ENCODE data around the gene HOXA11.

HOXA11 gene

DNA sequence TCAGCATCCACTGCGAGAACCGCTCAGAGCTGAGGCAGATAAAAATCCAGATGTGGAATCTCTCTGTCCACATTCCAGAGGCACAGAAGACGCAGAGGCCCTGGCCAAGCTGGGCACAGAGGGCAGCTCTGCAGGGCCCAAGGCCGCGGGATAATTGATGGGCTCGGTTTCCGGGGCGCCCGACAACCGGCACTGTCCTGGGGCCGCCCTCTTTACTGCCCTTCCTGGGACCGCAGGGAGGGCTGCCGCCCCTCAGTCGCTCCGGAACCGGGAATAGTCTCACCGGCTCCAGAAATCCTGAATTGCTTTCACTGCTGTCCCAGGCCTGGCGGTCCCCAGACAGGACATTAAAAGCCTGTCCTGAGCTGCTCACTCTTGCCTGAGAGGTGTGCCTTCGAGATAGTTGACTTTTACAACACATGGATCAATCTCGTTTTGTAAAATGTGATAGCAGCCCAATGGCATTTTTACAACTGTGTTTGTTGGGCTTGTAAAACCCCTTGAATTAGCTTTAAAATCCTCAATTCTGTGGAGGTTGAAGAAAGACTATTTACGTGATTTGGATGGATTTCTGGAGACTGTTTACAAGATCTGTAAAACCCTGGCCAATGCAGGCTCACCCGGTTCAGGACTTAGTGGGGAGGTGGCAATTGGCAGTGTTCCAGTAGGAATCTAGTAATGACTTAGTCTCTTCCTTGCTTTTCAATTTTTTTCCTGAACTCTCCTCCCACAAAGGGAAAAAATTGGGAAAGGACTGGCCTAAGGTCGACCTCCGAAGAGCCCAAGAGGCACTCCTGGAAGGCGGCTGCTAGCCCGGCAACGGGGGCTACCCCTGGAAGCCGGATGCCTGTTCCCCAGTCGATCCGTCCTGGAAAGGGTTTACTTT lies 36.0 kb downstream of the HOXA11 start:
- FAIRE-seq (no peak), DNase-seq (ENCODE audit: insufficient read length, low spot score) (no peak)

DNA sequence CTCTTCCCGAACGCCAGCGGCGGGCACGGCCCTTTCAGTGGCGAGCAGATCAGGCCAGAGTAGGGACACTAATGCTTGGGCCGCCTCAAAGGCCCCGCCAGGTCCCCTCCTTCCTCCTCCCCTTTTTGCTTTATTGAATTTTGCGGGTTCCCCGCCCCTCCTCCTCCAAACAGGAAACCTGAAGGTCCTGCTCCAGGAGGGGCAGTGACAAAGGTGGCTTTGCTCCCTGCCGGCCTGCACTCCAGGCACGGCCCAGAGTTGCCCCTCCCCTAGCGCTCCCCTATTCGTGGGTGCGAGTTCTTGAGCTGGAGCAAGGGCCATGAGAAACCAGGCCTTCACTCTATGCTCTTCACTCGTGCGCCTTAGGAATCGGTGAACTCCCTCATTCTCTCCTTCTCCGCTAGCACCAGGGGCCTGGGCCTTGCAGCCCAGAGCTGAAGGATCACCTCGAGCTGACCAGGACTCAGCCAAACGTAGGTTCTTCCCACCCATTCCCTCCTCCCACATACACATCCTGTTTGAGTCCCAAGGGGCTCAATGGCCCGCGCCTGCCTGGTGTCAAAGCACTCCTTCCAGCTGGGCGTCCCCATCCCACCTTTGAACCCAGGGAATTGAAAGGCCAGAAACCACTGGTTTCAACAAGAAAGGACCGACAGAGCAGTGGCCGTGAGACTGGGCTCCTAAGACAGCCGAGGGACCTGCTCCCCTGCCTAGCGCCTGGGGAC lies 36.8 kb downstream of the HOXA11 start:
- FAIRE-seq, result no peak
- DNase-seq (ENCODE audit: insufficient read length, low spot score), result no peak

DNA sequence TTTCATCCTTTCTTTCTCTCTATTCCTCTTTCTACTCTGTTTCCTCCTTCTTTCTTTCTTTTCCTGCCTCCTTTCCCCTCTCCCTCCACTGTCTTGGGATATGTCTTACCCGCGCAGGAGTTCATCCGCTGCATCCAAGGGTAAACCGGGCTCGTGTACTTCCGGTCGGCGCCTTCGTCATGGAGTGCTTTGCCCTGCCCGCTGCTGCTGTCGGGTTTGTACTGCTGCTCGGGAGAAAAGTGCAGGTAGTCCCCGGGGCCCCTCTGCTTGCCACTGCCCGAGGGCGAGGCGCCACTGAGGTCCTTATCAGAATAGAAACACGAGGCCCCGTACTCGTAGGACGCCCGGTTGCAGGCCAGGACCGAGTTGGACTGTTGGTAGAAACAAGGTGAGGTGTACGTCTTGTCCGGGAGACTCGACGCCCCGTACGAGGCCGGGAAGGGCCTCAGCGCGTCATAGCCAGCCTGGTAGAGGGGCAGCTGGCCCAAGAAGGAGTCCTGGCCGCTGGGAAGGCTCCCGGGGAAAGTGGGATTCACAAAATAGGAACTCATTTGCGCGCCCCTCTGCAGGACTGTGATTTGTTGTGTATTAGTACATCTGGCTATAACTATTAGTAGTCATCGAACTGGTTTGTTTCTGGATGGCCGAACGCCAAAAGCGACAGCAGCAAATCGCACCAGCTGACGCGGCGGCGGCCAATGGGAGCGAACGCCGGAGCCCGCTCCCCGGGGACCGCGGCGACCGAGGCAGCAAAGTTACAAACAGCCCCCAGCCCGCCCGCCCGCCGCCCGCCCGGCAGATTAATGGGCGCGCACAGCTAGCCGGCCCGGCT lies 37.6 kb downstream of the HOXA11 start, which contains the start of gene HOXA6:
Gene HOXA6 (minus strand): TSS at position 576 of the 832 bp plus-strand sequence. CDS start 25 bp downstream, at position 551.
- DNase-seq (ENCODE audit: insufficient read length, low spot score) (no peak), FAIRE-seq (no peak)

DNA sequence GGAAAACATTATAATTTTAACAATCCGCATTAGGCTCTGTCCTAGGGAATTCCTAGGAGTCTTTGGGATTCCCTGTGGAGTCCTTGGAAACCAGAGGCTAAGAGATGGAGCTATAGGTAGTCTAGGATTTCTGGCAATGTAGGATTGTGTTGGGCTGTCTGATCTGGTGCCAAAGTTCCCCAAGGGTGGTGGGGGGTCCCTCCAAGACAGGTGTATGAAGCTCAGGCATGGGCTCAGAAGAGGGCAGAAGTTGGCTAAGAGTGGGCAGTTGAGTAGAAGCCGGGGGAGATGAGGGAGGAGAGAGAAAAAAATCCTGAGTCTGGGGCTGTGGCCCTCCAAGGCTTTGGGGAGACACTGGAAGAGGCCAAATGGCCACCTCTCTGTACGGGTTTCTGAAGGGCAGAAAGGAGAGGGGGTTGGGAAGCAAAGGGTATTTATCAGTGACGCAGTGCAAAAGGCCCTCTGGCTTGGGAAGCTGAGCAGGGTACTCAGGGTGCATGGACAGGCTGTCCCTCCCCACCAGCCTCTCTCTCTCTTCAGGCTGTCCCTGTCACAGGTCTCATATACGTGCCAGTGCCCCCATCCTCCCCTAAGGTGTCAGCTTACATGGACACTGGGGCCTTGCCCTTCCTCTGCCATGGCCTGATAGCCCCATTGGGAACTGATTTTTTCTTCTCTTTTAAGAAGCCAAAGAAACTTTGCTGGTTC lies 38.4 kb downstream of the HOXA11 start:
- FAIRE-seq (no peak), DNase-seq (ENCODE audit: insufficient read length, low spot score) (no peak)

DNA sequence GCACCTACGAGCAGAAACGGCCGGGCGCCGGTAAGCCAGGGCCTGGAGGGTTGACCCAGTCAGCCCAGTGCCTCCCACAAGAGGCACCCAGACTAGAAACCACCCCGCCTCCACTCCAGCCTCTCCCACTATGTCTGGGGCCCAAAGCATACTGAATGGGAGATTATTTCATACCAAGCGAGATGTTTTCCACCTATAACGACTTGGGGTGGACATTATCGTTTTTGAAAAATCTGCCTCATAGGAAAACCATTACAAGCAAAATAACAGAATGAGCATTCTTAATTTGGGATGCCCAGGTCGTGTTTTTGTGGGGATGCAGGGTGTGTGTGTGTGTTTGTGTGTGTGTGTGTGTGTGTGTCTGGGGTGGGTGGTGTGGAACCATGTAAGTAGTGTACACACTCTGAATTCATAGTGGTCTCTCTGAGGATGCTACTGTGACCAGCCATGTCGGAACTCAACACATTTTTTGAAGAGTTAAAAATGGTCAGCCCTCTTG lies 39.1 kb downstream of the HOXA11 start:
- FAIRE-seq, result no peak
- no peak for DNase-seq (ENCODE audit: insufficient read length, low spot score)

DNA sequence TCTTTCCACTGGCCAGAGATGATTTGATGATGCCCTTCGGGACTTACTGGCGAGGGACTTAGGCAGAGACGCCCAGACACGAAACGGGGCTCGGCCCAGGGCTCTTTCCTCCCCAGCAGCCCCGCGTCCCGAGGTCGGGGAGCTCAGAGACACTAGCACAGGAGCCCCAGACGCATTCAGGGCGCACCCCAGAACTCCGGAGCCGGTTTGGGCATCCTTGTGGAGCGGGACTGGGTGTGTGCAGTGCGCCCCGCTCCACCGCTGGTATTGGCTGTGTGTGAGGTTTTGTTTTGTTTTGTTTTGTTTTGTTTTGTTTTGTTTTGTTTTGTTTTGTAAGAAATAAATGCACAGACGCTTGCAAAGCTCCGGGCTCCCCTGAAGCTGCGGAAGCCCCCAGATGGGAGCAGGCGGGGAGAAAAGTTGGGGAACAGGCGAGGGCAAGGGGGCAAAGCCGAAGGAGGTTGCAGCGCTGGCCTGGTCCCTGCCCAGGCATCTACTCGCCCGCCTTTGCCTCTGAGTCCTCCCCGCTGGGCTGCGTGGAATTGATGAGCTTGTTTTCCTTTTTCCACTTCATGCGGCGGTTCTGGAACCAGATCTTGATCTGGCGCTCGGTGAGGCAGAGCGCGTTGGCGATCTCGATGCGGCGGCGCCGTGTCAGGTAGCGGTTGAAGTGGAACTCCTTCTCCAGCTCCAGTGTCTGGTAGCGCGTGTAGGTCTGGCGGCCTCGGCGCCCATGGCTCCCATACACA lies 39.7 kb downstream of the HOXA11 start:
- FAIRE-seq (no peak), DNase-seq (ENCODE audit: insufficient read length, low spot score) (no peak)

DNA sequence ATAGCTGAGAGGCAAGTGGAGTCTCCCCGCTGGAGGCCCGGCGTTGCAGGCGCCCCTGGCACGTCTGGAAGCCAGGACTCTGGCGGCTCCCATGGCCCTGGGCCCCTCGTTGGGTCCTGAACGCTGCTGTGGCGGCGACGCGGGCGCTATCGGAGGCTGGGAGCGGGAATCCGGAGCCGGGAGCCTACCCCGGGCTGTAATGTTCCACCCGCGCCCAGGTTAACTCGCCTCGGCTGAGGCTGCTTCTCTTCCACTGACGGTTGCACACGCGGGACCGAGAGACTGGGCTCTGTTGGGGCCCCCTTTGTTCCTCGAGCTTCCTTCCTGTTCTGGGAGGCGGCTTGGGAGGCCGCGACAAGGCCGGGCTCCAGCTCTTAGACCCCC lies 40.3 kb downstream of the HOXA11 start:
- FAIRE-seq, result no peak
- no peak for DNase-seq (ENCODE audit: insufficient read length, low spot score)

DNA sequence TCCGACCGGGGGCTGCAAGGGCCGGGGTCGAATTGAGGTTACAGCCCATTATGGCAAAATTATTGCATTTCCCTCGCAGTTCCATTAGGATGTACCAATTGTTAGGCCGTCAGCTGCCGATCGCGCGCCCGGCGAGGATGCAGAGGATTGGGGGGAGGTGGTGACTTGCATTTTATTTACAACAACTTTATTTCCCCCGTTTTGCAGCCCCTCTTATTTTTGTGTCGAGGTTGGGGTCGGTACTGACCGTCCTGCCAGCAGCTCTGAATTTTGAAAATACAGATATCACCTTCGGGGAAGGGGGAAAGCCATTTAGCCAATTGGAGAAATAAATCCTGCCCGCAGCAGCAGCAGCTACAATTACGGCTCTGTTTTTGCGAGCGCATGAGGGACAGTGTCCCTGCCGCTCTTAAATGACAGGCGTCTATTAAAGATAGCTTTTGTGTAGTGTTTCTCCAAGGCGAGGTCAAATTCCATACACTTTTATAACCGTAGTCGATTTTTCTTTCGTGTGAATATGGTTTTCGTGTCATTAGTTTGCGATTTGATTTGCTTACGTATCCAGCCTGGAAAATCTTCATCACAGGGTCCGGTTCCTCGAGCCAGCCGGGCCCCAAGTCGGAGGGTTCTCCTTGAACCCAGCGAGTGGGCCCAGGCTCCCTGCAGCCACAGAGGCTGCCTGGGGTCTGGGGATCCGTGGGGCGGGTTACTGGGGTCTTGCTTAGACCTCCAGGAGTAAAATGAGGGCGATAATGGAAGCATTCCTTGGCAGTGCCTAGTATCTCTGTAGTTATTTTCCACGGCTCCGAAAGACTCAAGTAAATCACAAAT lies 40.9 kb downstream of the HOXA11 start:
- FAIRE-seq (no peak), DNase-seq (ENCODE audit: insufficient read length, low spot score) (no peak)

DNA sequence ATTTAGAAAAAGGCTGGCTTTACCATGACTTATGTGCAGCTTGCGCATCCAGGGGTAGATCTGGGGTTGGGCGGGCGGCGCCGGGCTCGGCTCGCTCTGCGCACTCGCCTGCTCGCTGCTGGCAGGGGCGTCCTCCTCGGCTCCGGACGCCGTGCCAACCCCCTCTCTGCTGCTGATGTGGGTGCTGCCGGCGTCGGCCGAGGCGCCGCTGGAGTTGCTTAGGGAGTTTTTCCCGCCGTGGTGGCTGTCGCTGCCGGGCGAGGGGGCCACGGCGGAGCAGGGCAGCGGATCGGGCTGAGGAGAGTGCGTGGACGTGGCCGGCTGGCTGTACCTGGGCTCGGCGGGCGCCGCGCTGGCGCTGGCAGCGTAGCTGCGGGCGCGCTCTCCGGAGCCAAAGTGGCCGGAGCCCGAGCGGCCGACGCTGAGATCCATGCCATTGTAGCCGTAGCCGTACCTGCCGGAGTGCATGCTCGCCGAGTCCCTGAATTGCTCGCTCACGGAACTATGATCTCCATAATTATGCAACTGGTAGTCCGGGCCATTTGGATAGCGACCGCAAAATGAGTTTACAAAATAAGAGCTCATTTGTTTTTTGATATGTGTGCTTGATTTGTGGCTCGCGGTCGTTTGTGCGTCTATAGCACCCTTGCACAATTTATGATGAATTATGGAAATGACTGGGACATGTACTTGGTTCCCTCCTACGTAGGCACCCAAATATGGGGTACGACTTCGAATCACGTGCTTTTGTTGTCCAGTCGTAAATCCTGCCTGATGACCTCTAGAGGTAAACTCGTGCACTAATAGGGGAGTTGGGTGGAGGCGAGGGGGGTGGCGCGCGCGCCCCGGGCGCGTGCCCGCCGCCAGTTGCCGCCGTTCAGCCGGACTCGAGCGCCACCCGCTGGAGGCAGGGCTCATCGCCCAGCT lies 41.7 kb downstream of the HOXA11 start, which contains the start of gene HOXA5:
Gene HOXA5 (minus strand): TSS at position 659 of the 927 bp plus-strand sequence. CDS start 74 bp downstream, at position 585.
- DNase-seq (ENCODE audit: insufficient read length, low spot score), result peak; percentile 59
- FAIRE-seq, result peak; percentile 69

DNA sequence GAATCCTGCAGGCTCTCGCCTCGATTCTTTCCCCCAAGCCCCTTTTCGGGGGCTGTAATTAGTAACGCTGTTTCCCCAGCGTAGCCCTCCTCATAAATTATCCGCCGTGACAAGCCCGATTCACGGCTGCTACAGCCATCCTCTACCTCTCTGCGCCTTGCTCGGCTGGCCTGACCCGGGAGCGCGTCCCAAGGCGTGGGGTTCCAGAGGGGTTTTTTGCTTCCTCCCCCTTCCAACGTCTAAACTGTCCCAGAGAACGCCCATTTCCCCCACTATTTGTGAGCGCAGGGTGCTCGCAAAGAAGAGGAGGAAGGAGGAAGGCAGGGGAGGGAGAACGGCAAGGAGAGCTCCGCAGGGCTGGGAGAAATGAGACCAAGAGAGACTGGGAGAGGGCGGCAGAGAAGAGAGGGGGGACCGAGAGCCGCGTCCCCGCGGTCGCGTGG lies 42.4 kb downstream of the HOXA11 start:
- FAIRE-seq (no peak), DNase-seq (ENCODE audit: insufficient read length, low spot score) (no peak)

DNA sequence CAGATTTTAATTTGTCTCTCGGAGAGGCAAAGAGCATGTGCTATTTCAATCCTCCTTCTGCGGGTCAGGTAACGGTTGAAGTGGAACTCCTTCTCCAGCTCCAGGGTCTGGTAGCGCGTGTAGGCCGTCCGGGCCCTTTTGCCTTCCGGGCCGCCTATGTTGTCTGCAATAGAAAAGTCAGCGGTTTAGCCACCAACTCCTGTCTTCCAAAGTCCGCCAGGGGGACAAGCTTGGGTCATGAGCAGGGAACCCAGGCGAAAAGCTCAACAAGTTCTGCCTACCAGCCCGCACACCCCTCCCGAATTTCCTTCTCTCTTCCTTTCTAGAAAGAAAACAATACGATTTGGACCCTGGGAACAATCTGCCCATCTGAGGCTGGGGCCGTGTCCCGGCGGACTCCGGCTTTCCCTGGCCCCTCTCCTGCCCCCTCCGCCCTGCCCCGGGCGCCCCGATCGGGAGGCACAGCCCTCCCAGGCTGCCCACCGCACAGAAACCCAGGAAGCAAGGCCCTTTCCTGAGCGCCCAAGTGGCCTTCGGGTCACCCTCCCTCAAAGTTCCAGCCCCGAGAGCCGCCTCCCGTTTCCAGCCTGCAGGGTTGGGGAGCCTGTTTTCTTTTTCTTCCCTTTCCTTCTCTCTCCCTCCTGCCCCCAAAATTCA lies 43.0 kb downstream of the HOXA11 start:
- DNase-seq (ENCODE audit: insufficient read length, low spot score) (no peak), FAIRE-seq (no peak)

DNA sequence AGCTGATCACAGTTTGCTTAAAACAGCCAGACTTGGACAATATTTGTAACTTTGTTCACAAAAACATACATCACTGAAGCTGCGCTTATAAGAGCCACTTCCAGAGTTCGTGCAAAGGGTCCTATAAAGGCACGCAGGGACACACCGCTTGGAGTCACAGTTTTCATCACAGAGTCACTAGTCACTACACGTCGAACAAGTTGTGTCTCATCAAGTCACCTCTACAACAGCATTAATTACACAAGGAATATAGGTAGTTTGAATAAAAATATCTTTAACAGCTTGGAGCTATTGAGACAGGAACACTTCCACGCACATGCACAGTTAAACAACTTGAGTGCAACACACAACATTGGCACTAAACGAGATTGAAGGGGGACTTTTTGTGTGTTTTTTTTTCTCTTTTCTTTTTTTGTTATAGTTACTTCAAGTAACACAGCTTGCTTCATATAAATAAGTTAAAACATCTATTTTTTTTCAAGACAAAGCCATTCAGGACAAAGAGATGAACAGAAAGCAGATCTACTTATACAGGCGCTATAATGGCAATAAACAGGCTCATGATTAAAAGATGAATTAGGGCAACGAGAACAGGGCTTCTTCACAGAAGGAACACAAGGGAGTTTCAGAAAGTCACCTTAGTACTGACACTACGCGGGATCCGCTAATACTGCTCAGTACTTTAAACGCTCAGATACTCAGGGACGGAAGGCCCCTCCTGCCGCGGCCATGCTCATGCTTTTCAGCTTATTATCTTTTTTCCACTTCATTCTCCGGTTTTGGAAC lies 43.7 kb downstream of the HOXA11 start:
- FAIRE-seq (no peak), DNase-seq (ENCODE audit: insufficient read length, low spot score) (no peak)

DNA sequence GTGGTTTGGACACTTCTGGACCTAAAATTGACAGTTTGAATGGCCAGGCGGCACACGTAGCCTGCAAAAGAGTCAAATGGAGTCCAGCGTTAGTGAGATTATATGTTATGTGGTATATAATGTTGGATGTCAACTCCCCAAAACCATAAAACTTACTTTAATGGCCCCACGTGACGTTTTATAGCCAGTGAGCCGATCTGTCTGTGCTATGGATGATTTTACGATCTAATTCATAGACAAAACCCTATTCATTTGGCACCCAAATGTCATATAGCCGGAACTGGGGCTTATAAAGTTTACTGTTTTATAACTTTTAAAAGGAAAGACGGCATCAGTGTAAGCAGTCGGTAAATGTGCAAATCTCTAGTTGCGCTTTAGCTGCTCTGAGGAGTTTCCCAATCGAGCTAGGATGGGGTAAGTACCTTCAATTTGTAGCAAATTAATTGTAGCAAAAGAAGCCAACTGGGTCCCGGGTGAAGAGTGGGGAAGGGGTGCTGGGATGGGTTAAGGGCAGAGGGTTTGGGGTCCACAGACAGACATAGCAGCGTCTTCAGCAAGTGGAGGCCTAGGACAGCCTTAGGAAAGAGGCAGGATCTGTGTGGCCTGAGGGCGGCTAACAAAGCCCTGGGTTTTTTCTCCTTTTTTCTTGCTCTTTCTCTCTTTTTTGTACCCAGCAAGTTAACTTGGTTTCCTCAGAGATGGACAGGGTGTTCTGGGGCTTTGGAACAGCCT lies 44.7 kb downstream of the HOXA11 start:
- no peak for DNase-seq (ENCODE audit: insufficient read length, low spot score)
- no peak for FAIRE-seq

DNA sequence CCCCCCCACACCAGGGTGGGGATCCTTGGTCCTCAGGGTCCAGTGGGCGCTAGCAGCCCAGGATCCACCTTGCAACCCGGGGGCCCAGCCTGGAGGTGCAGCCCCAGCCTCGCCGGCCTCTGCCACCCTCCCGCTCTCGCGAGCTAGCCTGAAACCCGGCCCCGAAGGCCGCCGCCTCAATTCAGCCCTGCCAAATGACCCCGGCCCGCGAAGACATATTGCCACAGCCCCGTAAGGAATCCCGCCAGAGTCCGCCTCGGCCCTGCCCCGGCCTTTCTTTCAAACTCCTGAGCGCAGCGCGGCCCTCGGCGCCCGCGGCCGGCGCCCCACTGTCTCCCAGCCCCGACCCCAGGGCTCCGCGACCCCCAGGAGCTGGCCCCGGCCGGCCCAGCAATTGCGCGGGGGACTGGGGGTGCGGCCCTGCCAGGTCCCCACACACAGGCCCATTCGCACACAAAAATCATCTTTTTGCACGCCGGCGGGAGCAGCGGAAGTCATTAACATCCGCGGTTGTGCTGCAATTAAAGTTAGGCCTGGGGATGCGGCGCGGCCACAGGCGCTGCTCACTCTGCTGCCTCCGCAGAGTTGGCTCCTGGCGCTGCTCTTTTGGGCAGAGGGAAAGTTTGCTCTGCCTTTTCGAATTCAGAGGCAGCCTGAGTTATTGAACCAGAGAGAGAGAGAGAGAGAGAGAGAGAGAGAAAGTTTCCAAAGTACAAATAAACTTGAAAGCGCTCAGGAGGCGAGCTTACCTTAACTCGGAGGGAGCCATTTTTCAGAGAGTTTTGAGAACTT lies 45.5 kb downstream of the HOXA11 start:
- FAIRE-seq (no peak), DNase-seq (ENCODE audit: insufficient read length, low spot score) (no peak)

DNA sequence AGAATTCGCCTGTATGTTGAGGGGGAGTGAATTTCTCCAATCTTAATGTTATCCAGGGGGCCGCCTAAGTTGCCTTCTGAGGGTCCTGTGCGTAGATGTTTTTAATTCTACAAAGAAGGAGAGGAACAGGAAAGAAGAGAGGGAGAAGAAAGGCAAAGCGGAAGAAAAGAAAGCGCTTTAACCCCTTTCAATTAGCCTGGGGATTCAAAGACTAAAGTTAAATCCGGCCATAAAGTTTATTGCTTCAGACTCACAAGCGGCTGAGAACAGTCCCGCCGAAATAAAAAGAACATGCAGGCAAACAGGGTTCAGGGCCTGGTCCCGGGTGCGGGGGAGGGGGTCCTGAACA lies 46.1 kb downstream of the HOXA11 start:
- FAIRE-seq (no peak), DNase-seq (ENCODE audit: insufficient read length, low spot score) (no peak)
